Parathyroid adenoma (tissue), 2 donors: ENCODE data around the gene ERICH4.

Experiments
- H2AFZ ChIP-seq: fragments of 300-600 bp; sonication (generic); one replicate; pipeline ENCODE4 v1.7.0; 2017; ENCODE audit warnings: antibody characterized with exemption, mild to moderate bottlenecking
- H3K27ac ChIP-seq: fragments of 300-600 bp; sonication (generic); one replicate; pipeline ENCODE4 v1.7.0; 2017
- H3K27me3 ChIP-seq: fragments of 300-600 bp; sonication (generic); one replicate; pipeline ENCODE4 v1.7.0; 2017; ENCODE audit warnings: low read length; ENCODE audit not compliant: control insufficient read depth, insufficient read depth
- H3K36me3 ChIP-seq: fragments of 300-600 bp; sonication (generic); one replicate; pipeline ENCODE4 v1.7.0; 2017; ENCODE audit warnings: low read length; ENCODE audit not compliant: control insufficient read depth, insufficient read depth
- H3K4me1 ChIP-seq: fragments of 300-600 bp; sonication (generic); one replicate; pipeline ENCODE4 v1.7.0; 2017; ENCODE audit warnings: control low read depth
- H3K4me2 ChIP-seq: fragments of 300-600 bp; sonication (generic); one replicate; pipeline ENCODE4 v1.7.0; 2017; ENCODE audit warnings: low read length
- H3K4me3 ChIP-seq: fragments of 300-600 bp; sonication (generic); one replicate; pipeline ENCODE4 v1.7.0; 2017; ENCODE audit warnings: low read depth, low read length
- H3K79me2 ChIP-seq: fragments of 300-600 bp; sonication (generic); one replicate; pipeline ENCODE4 v1.7.0; 2017; ENCODE audit warnings: control low read depth
- H3K9ac ChIP-seq: fragments of 300-600 bp; sonication (generic); one replicate; pipeline ENCODE4 v1.7.0; 2017; ENCODE audit warnings: mild to moderate bottlenecking
- H3K9me3 ChIP-seq: fragments of 300-600 bp; sonication (generic); one replicate; pipeline ENCODE4 v1.7.0; 2017; ENCODE audit warnings: low read length; ENCODE audit not compliant: control insufficient read depth
- TF ChIP-seq, protein P1 (sequence below): fragments of 300-600 bp; sonication (generic); IDR thresholded peaks from one replicate; pipeline ENCODE4 v1.7.0; 2017; ENCODE audit warnings: antibody characterized with exemption, mild to moderate bottlenecking
- donor health status: primary hyperparathyroidism.

ERICH4 gene

DNA sequence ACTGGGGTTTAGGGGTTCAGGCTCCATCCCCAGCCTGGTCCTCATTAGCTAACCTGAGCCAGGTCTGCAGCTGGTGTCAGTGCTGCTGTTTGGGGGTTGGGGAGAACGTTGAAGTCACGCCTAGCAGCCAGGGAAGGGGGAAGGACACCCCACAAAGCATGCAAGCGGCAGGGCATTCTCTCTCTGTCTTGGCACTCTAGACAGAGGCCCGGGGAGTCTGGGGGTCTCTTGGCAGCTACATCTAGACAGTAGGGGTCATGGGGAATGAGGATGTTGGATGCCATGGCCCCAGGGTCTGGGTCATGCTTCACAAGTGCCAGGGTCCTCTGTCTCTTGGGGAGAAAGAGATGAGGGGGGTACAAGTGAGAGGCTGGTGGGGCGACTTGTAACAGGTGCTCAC lies 2.6 kb downstream of the ERICH4 start:
- no peaks in the 10 kb centered on the region for H3K27me3 ChIP-seq
- H3K79me2 ChIP-seq: no peaks in the 10 kb centered on the region
- no peak overlapping the region for H3K27ac ChIP-seq
- no peak overlapping the region for H3K4me2 ChIP-seq
- no peak overlapping the region for H3K4me3 ChIP-seq
- no peaks in the 10 kb centered on the region for H3K4me1 ChIP-seq
- H3K36me3 ChIP-seq: no peaks in the 10 kb centered on the region
- TF ChIP-seq, protein P1, sequence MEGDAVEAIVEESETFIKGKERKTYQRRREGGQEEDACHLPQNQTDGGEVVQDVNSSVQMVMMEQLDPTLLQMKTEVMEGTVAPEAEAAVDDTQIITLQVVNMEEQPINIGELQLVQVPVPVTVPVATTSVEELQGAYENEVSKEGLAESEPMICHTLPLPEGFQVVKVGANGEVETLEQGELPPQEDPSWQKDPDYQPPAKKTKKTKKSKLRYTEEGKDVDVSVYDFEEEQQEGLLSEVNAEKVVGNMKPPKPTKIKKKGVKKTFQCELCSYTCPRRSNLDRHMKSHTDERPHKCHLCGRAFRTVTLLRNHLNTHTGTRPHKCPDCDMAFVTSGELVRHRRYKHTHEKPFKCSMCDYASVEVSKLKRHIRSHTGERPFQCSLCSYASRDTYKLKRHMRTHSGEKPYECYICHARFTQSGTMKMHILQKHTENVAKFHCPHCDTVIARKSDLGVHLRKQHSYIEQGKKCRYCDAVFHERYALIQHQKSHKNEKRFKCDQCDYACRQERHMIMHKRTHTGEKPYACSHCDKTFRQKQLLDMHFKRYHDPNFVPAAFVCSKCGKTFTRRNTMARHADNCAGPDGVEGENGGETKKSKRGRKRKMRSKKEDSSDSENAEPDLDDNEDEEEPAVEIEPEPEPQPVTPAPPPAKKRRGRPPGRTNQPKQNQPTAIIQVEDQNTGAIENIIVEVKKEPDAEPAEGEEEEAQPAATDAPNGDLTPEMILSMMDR: no peak
- H3K9me3 ChIP-seq: no peaks in the 10 kb centered on the region
- no peak overlapping the region for H2AFZ ChIP-seq
- H3K9ac ChIP-seq: no peak overlapping the region

DNA sequence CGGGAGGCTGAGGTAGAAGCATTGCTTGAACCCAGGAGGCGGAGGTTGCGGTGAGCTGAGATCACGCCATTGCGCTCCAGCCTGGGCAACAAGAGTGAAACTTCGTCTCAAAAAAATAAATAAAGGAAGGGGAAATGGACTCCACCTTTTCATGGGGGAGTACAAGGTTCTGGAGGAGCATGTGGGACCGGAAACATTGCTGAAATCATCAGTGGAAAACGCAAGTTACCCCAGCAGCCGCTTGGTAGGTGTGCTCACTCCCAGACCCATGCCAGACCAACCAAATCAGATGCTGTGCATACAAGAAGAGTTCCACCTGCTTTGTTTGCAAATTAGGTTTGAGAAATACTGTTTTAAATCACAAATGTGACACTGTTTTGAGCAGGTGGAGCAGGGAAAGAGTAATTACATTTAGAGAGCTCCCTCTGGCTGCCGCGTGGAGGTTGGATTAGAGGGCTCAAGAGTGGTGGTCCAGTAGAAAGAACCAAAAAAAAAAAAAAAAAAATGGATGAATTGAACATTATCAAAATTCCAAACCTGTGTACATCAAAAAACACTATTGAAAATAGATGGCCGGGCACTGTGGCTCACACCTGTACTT lies 4.9 kb downstream of the ERICH4 start:
- no peaks in the 10 kb centered on the region for H3K4me1 ChIP-seq
- H3K9ac ChIP-seq: no peak overlapping the region
- H3K9me3 ChIP-seq: no peaks in the 10 kb centered on the region
- H3K4me3 ChIP-seq: no peak overlapping the region
- no peaks in the 10 kb centered on the region for H3K79me2 ChIP-seq
- H3K36me3 ChIP-seq: no peaks in the 10 kb centered on the region
- TF ChIP-seq, protein P1: no peak
- H3K27me3 ChIP-seq: no peaks in the 10 kb centered on the region
- H2AFZ ChIP-seq: no peak overlapping the region
- H3K4me2 ChIP-seq: no peak overlapping the region
- no peak overlapping the region for H3K27ac ChIP-seq

DNA sequence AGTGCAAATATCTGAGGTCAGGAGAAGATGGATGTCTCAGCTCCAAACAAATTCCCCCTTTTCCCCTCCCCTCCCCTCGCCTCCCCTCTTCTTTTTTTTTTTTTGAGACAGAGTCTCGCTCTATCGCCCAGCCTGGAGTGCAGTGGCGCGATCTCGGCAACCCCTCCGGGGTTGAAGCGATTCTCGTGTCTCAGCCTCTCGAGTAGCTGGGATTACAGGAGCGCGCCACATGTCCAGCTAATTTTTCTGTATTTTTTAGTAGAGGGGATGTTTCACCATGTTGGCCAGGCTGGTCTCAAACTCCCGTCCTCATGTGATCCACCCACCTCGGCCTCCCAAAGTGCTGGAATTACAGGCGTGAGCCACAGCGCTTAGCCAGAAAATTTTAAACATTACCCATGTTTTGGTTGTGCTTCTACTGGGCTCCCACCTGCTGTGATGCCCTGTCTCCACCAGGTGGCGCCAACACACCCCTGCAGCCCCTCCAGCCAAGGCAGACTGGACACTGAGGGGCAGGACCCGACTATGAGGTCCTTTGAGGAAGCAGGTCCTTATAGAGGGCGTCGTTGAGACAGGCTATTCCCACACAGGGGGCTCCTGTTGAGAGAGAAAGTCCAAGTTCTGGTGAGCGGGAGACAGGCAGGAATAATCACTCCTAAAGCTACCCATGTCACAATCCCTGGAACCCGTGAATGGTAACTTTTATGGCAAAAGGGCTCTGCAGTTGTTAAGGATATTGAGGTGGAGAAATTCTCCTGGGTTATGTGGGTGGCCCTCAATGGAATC lies 6.3 kb downstream of the ERICH4 start:
- Histone ChIP-seq H3K9me3 (no peaks in the 10 kb centered on the region), H3K27me3 (no peaks in the 10 kb centered on the region), H3K9ac (no peak overlapping the region), H3K4me2 (peak overlapping the region; percentile 68), H2AFZ (peak overlapping the region; percentile 45), H3K4me3 (no peak overlapping the region), H3K27ac (no peak overlapping the region), H3K79me2 (no peaks in the 10 kb centered on the region), H3K36me3 (no peaks in the 10 kb centered on the region), H3K4me1 (no peaks in the 10 kb centered on the region)
- TF ChIP-seq, protein P1: peak; percentile 99

DNA sequence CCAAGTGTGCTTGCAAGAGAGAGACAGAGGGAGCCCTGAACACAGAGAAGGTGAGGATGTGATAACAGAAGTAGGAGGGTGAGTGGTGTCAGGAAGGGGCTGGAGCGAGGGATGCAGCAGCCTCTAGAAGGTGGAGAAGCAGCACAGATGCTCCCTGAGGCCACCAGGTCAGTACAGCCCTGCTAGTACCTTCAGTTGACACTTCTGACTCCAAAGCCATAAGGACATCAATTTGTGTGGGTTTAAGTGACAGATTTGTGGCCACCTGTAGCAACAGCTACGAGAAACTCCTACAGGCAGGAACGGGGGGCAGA lies 6.9 kb downstream of the ERICH4 start:
- no peak overlapping the region for H3K4me2 ChIP-seq
- no peaks in the 10 kb centered on the region for H3K9me3 ChIP-seq
- no peaks in the 10 kb centered on the region for H3K4me1 ChIP-seq
- no peaks in the 10 kb centered on the region for H3K36me3 ChIP-seq
- no peaks in the 10 kb centered on the region for H3K79me2 ChIP-seq
- H3K27me3 ChIP-seq: no peaks in the 10 kb centered on the region
- TF ChIP-seq, protein P1: no peak
- no peak overlapping the region for H3K4me3 ChIP-seq
- no peak overlapping the region for H2AFZ ChIP-seq
- no peak overlapping the region for H3K9ac ChIP-seq
- H3K27ac ChIP-seq: no peak overlapping the region
